A549 (cell line): Measurements from ENCODE around the gene MORN1. TPM values are rescaled to one million over a fixed set of nuclear protein-coding genes. Genes with fewer than 3 reads are reported as not detected.

ENCODE experiments used
- ATAC-seq, 2 experiments: fragments of 200-7000 bp in 1 of 2; fragments of >200 bp in 1 of 2; cut with Nextera tagmentation in 1 of 2; cut with Tn5 transposase in 1 of 2; 3 replicates each; pipeline versions ENCODE4 v1.8.0 to v1.9.1; 2018 to 2020; ENCODE audit warnings: mild to moderate bottlenecking in 1 of 2, moderate library complexity in 1 of 2
- CTCF ChIA-PET: fragments of 300-600 bp; sonication (Branson Sonifier 250); formaldehyde crosslinking; extraction: SDS; loops from one replicate; lab custom pipeline; 2021; ENCODE audit warnings: antibody characterized with exemption, inconsistent platforms; lab: Yijun Ruan, JAX
- POLR2A ChIA-PET: fragments of 350-600 bp; formaldehyde crosslinking; extraction: SDS; loops from one replicate; lab custom pipeline; 2021; ENCODE audit warnings: antibody characterized with exemption, inconsistent platforms; lab: Yijun Ruan, JAX
- DNase-seq, 2 experiments: peaks; one replicate each; pipeline versions ENCODE4 v3.0.0 to v3.0.0-alpha.2; 2011 to 2016; ENCODE audit warnings: low read depth in 1 of 2, low spot score in 1 of 2
- FAIRE-seq: peaks from 2 replicates; lab custom pipeline; 2011; peaks lifted over from hg19 to GRCh38; lab: Jason Lieb, UNC
- H3K27ac ChIP-seq, 2 experiments: fragments of >200 bp; sonication (Bioruptor Twin); formaldehyde crosslinking; 3 replicates each; pipeline ENCODE4 v1.5.1; 2016 to 2017
- H3K4me1 ChIP-seq: fragments of >200 bp; sonication (Bioruptor Twin); formaldehyde crosslinking; 3 replicates; pipeline ENCODE4 v1.6.1; 2016
- H3K4me2 ChIP-seq: fragments of >200 bp; sonication (Bioruptor Twin); formaldehyde crosslinking; 3 replicates; pipeline ENCODE4 v1.6.1; 2016
- H3K4me3 ChIP-seq: fragments of >200 bp; sonication (Bioruptor Twin); formaldehyde crosslinking; 3 replicates; pipeline ENCODE4 v1.5.1; 2016
- H3K9me3 ChIP-seq: fragments of >200 bp; sonication (Bioruptor Twin); formaldehyde crosslinking; 3 replicates; pipeline ENCODE4 v1.6.1; 2016
- BHLHE40 ChIP-seq: IDR thresholded peaks from 2 replicates; pipeline ENCODE4 v1.6.1; 2012; ENCODE audit warnings: low read depth, low read length, inconsistent platforms
- CBX2 ChIP-seq: fragments of 200-600 bp; sonication (generic); IDR thresholded peaks from 2 replicates; pipeline ENCODE4 v1.6.1; 2016; ENCODE audit warnings: low read depth, mild to moderate bottlenecking, borderline replicate concordance
- CBX8 ChIP-seq: fragments of 200-600 bp; sonication (generic); IDR thresholded peaks from 2 replicates; pipeline ENCODE4 v1.6.1; 2016
- CEBPB ChIP-seq, 2 experiments: fragments of >200 bp in 1 of 2; sonication (Bioruptor Twin) in 1 of 2; formaldehyde crosslinking in 1 of 2; IDR thresholded peaks; 2 replicates each; pipeline ENCODE4 v1.6.1; 2012 to 2016
- E2F6 ChIP-seq: IDR thresholded peaks from 2 replicates; pipeline ENCODE4 v1.6.1; 2012; ENCODE audit warnings: low read depth, borderline replicate concordance
- EHMT2 ChIP-seq: fragments of 200-600 bp; sonication (generic); IDR thresholded peaks from 2 replicates; pipeline ENCODE4 v1.6.1; 2016; ENCODE audit warnings: antibody characterized with exemption, low read depth, mild to moderate bottlenecking, moderate library complexity
- EP300 ChIP-seq, 2 experiments: fragments of >200 bp; sonication (Bioruptor Twin); formaldehyde crosslinking; IDR thresholded peaks; 2 replicates in 1 of 2; 3 replicates in 1 of 2; pipeline ENCODE4 v1.6.1; 2016 to 2017
- FOSB ChIP-seq: fragments of 250-450 bp; sonication (Bioruptor Pico); IDR thresholded peaks from 2 replicates; pipeline ENCODE4 v1.5.0; 2020; ENCODE audit warnings: mild to moderate bottlenecking, moderate library complexity
- HEYL ChIP-seq: fragments of 250-450 bp; sonication (Bioruptor Pico); IDR thresholded peaks from 2 replicates; pipeline ENCODE4 v1.8.0; 2021; ENCODE audit warnings: mild to moderate bottlenecking, moderate library complexity
- HOXA7 ChIP-seq: fragments of 250-450 bp; sonication (Bioruptor Pico); IDR thresholded peaks from 2 replicates; pipeline ENCODE4 v1.5.0; 2020; ENCODE audit warnings: mild to moderate bottlenecking, moderate library complexity
- HOXB13 ChIP-seq: fragments of 250-450 bp; sonication (Bioruptor Pico); IDR thresholded peaks from 2 replicates; pipeline ENCODE4 v1.5.0; 2020; ENCODE audit warnings: low read depth, mild to moderate bottlenecking, moderate library complexity
- JUN ChIP-seq, 2 experiments: fragments of >200 bp; sonication (Bioruptor Twin); formaldehyde crosslinking; IDR thresholded peaks; 2 replicates in 1 of 2; 3 replicates in 1 of 2; pipeline ENCODE4 v1.6.1; 2016 to 2017
- KDM1A ChIP-seq: fragments of 200-600 bp; sonication (generic); IDR thresholded peaks from 2 replicates; pipeline ENCODE4 v1.6.1; 2016; ENCODE audit warnings: low read depth, mild to moderate bottlenecking
- KDM5A ChIP-seq: fragments of 200-600 bp; sonication (generic); IDR thresholded peaks from 2 replicates; pipeline ENCODE4 v1.6.1; 2016; ENCODE audit warnings: antibody characterized with exemption, mild to moderate bottlenecking
- MAX ChIP-seq: IDR thresholded peaks from 2 replicates; pipeline ENCODE4 v1.6.1; 2012
- MAZ ChIP-seq: fragments of 150-350 bp; IDR thresholded peaks from 2 replicates; pipeline ENCODE4 v1.6.1; 2014; ENCODE audit warnings: antibody characterized with exemption, low read depth, low read length, borderline replicate concordance
- MYC ChIP-seq: IDR thresholded peaks from 2 replicates; pipeline ENCODE4 v1.6.1; 2012; ENCODE audit warnings: mild to moderate bottlenecking, inconsistent platforms, low read length, improper control_type of control experiment, borderline replicate concordance
- NFE2L2 ChIP-seq: fragments of 150-350 bp; conservative IDR thresholded peaks from 2 replicates; pipeline ENCODE4 v1.6.1; 2014; ENCODE audit warnings: low read length
- PHF8 ChIP-seq: fragments of 200-600 bp; sonication (generic); IDR thresholded peaks from 2 replicates; pipeline ENCODE4 v1.6.1; 2016; ENCODE audit warnings: low read depth, mild to moderate bottlenecking, antibody characterized with exemption, moderate library complexity, borderline replicate concordance
- POLR2A ChIP-seq: IDR thresholded peaks from 2 replicates; pipeline ENCODE4 v1.6.1; 2012; ENCODE audit warnings: mild to moderate bottlenecking, low read length
- RAD21 ChIP-seq, 2 experiments: fragments of >200 bp in 1 of 2; sonication (Bioruptor Twin) in 1 of 2; formaldehyde crosslinking in 1 of 2; IDR thresholded peaks in 1 of 2; conservative IDR thresholded peaks in 1 of 2; 2 replicates in 1 of 2; 3 replicates in 1 of 2; pipeline ENCODE4 v1.6.1; 2012 to 2018; ENCODE audit warnings: inconsistent platforms in 1 of 2
- RFX5 ChIP-seq: fragments of 450-650 bp; IDR thresholded peaks from 2 replicates; pipeline ENCODE4 v1.7.1; 2014; ENCODE audit warnings: antibody characterized with exemption, mild to moderate bottlenecking, moderate library complexity
- ZC3H11A ChIP-seq: fragments of 450-650 bp; IDR thresholded peaks from 2 replicates; pipeline ENCODE4 v1.6.1; 2014; ENCODE audit warnings: antibody characterized with exemption, mild to moderate bottlenecking
- WGBS: methylation state at CpG from one replicate; pipeline ENCODE4 v1.1.6; 2017; ENCODE audit errors: missing lambda C conversion rate; 5-methylcytosine and 5-hydroxymethylcytosine counted together
- polyA plus RNA-seq, 4 experiments: library from polyadenylated mRNA; depleted of rRNA in 3 of 4; stranded (reverse); fragments of >200 nt; fragmentation: RNase III in 1 of 4; extraction: RNeasy Plus Mini Kit Qiagen cat#74134 plus additional on column Dnase treatment in 1 of 4; gene quantifications; 2 replicates in 3 of 4; 3 replicates in 1 of 4; pipeline ENCODE4 v1.2.3, GENCODE V29; 2011 to 2017
- TF ChIP-seq, protein P1 (sequence below): fragments of >200 bp; sonication (Bioruptor Twin); formaldehyde crosslinking; IDR thresholded peaks from 3 replicates; pipeline ENCODE4 v1.5.1; 2016
- TF ChIP-seq, protein P2 (sequence below): fragments of 150-350 bp; IDR thresholded peaks from 2 replicates; pipeline ENCODE4 v1.6.1; 2014; ENCODE audit warnings: low read depth, mild to moderate bottlenecking, low read length
- TF ChIP-seq, protein P3 (sequence below): fragments of 450-650 bp; IDR thresholded peaks from 2 replicates; pipeline ENCODE4 v1.6.1; 2014; ENCODE audit warnings: antibody characterized with exemption
- TF ChIP-seq, protein P4 (sequence below): fragments of >200 bp; sonication (Bioruptor Twin); formaldehyde crosslinking; IDR thresholded peaks from 3 replicates; pipeline ENCODE4 v1.6.1; 2016

Gene MORN1
- polyA plus RNA-seq, 2 of the 4 experiments (the other 2 are of a cell fraction): 6.9 to 8.9 TPM

DNA sequence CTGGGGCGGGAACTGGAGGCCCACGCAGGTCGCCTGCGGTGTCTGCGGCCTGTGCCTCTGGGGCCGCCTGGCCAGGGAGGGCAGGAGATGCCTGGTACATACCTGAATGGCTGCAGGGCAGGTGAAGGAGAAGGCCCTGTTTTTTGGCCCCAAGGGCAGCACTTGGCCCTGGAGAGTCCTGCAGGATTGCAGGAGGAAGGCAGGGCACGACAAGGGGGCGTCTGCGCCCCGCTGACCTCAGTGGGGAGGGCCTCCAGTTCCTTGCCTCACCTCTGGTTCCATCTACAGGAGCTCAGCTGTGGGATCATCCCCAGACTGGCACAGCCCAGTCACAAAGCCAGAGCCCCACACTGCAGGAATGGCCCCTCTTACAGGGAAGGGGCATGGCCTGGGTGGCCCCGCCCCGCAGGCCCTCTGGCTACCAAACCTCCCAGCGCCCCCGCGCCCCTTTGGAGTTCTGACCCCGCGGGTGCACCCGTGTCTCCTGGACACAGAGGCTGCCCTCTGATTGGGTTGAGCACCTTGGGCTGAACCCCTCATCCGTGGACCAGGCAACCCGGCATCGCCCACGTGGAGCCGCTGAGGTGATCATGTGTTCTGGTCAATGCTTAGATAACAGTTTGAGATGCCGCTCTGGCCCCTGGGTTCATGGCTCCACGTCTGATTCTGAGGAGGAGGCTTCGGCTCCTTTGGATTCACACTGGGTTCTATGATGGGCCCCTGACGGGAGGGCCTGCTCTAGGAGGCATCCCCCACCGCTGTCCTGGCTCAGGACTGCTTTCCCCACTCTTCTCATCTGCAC, 22.3 kb upstream of the MORN1 start (continued):
- TF ChIP-seq, protein P1, sequence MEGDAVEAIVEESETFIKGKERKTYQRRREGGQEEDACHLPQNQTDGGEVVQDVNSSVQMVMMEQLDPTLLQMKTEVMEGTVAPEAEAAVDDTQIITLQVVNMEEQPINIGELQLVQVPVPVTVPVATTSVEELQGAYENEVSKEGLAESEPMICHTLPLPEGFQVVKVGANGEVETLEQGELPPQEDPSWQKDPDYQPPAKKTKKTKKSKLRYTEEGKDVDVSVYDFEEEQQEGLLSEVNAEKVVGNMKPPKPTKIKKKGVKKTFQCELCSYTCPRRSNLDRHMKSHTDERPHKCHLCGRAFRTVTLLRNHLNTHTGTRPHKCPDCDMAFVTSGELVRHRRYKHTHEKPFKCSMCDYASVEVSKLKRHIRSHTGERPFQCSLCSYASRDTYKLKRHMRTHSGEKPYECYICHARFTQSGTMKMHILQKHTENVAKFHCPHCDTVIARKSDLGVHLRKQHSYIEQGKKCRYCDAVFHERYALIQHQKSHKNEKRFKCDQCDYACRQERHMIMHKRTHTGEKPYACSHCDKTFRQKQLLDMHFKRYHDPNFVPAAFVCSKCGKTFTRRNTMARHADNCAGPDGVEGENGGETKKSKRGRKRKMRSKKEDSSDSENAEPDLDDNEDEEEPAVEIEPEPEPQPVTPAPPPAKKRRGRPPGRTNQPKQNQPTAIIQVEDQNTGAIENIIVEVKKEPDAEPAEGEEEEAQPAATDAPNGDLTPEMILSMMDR: no peak
- no peak for TF ChIP-seq EHMT2
- no peak for TF ChIP-seq MAZ
- TF ChIP-seq KDM5A: no peak
- TF ChIP-seq, protein P2, sequence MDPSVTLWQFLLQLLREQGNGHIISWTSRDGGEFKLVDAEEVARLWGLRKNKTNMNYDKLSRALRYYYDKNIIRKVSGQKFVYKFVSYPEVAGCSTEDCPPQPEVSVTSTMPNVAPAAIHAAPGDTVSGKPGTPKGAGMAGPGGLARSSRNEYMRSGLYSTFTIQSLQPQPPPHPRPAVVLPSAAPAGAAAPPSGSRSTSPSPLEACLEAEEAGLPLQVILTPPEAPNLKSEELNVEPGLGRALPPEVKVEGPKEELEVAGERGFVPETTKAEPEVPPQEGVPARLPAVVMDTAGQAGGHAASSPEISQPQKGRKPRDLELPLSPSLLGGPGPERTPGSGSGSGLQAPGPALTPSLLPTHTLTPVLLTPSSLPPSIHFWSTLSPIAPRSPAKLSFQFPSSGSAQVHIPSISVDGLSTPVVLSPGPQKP: no peak
- TF ChIP-seq E2F6: 0 out of 2 replicates have a peak, but pooled peaks have one; percentile 52

DNA sequence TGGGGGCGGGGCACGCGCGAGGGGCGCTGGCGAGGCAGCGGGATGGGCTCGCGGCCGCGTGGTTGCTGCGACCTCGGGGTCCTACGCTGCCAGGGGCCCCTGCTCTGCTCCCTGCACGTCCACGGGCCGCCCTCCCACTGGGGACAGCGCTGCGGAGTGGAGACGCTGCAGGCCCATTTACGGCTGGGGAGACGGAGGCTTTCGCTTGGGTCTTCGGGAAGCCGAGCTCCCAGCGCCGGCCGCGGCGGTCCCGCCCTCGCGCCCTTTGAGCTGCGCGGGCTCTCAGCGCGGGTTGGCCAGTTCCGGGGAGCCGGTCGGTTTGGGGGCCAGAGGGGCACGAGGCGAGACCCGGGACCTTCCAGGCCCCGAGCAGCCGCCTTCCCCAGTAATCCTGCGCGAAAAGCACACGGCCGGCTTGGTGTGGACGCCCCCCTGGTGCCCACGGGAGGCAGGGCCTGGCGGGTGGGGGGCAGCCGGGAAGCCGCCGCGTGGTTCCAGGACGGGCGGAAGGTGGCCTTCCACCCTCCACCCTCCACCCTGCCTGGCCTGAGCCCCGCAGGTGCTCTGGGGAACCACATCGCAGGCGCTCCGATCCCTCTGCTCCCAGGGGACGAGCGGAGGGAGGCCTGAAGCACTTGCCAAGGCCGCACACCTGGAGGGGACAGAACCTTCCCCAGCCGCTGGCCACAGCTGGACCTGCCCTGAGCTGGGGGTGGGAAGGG, 21.6 kb upstream of the MORN1 start:
- no CpG with 5 or more reads among the region's 66 CpGs for WGBS
- H3K9me3 ChIP-seq: no peaks in the 10 kb centered on the region
- CTCF ChIA-PET: interaction anchor here (0.9 to 1.8 kb wide), 5 partner anchors 10 to 1012 kb away, joined by 3 to 16 read pairs (median 4); no protein-coding TSS in a partner anchor
- TF ChIP-seq CBX2 (no peak), RFX5 (no peak), HOXA7 (CRISPR knock-in tag) (no peak), RAD21 (conservative IDR thresholded peaks at IDR 0.05 in 1 of 2, IDR thresholded peaks at IDR 0.05 in 1 of 2) (no peak), CEBPB (IDR thresholded peaks at IDR 0.05) (no peak), KDM1A (no peak), ZC3H11A (no peak), E2F6 (peak; percentile 86; the same call in 1 of the 2 replicates), EHMT2 (no peak), POLR2A (peak; percentile 83), EP300 (IDR thresholded peaks at IDR 0.05) (no peak), JUN (IDR thresholded peaks at IDR 0.05) (peak; percentile 56 to 63; a peak in 3 of 5 replicates), CBX8 (no peak), NFE2L2 (no peak), MAX (peak; percentile 90), HOXB13 (CRISPR knock-in tag) (no peak), MYC (0 out of 2 replicates have a peak, but pooled peaks have one; percentile 3), BHLHE40 (no peak), HEYL (CRISPR knock-in tag) (no peak), FOSB (CRISPR knock-in tag) (no peak), PHF8 (no peak; the same call in 1 of the 2 replicates)
- TF ChIP-seq, protein P3, sequence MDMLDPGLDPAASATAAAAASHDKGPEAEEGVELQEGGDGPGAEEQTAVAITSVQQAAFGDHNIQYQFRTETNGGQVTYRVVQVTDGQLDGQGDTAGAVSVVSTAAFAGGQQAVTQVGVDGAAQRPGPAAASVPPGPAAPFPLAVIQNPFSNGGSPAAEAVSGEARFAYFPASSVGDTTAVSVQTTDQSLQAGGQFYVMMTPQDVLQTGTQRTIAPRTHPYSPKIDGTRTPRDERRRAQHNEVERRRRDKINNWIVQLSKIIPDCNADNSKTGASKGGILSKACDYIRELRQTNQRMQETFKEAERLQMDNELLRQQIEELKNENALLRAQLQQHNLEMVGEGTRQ: no peak
- TF ChIP-seq, protein P4, sequence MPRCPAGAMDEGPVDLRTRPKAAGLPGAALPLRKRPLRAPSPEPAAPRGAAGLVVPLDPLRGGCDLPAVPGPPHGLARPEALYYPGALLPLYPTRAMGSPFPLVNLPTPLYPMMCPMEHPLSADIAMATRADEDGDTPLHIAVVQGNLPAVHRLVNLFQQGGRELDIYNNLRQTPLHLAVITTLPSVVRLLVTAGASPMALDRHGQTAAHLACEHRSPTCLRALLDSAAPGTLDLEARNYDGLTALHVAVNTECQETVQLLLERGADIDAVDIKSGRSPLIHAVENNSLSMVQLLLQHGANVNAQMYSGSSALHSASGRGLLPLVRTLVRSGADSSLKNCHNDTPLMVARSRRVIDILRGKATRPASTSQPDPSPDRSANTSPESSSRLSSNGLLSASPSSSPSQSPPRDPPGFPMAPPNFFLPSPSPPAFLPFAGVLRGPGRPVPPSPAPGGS: peak; percentile 77; the same call in 2 of the 3 replicates
- TF ChIP-seq, all 56 proteins: peak for 6
- FAIRE-seq (no peak), DNase-seq (peak; percentile 48 to 58), ATAC-seq (peak; percentile 57 to 59)
- POLR2A ChIA-PET: interaction anchor here (0.6 to 1.5 kb wide), 4 partner anchors 9 to 218 kb away, joined by 3 to 4 read pairs (median 3); partner anchors contain the start of genes FAAP20, MORN1 and RER1
- Histone ChIP-seq H3K4me2 (peak overlapping the region; percentile 98), H3K4me3 (peak overlapping the region; percentile 64), H3K27ac (peak overlapping the region; percentile 93 to 95), H3K4me1 (peaks cover 16% of the 10 kb centered on the region)
